Stimulated activated CD8-positive, alpha-beta memory T cell treated with anti-CD3 and anti-CD28 coated beads, Interleukin-12 subunit alpha, Interleukin-12 subunit beta, amount 100 ng/mL, for 4 hours (primary cell): ENCODE measurements around the gene PITPNC1.
"Not testable (repeated sequence)": the region's sequence is repeated elsewhere in the genome, so short reads cannot be mapped to it uniquely, and the experiment has no call there.

Experiments
- DNase-seq: peaks from one replicate; pipeline ENCODE4 v3.0.0-alpha.2; 2020; ENCODE audit warnings: low read depth

PITPNC1 gene

GRCh38 chr17:67687511-67687910 is 310.4 kb downstream of the PITPNC1 start:
- no peak for DNase-seq

GRCh38 chr17:67689534-67690177 is 312.6 kb downstream of the PITPNC1 start:
- DNase-seq = no peak

- no peak for DNase-seq
Observed at GRCh38 chr17:67693811-67694210, 316.7 kb downstream of the PITPNC1 start.

- DNase-seq = no peak
Observed at GRCh38 chr17:67696347-67696746, 319.3 kb downstream of the PITPNC1 start.

GRCh38 chr17:67696853-67697498 is 319.9 kb downstream of the PITPNC1 start:
- DNase-seq = no peak

GRCh38 chr17:67700037-67700724 is 323.1 kb downstream of the PITPNC1 start:
- no peak for DNase-seq

- no peak for DNase-seq
Observed at GRCh38 chr17:67700725-67701119, 323.6 kb downstream of the PITPNC1 start.

- not testable (repeated sequence) for DNase-seq
Observed at GRCh38 chr17:67702861-67703260, 325.8 kb downstream of the PITPNC1 start.

- DNase-seq = no peak
Observed at GRCh38 chr17:67707442-67707841, 330.4 kb downstream of the PITPNC1 start.

- no peak for DNase-seq
Observed at GRCh38 chr17:67708378-67708777, 331.3 kb downstream of the PITPNC1 start.

GRCh38 chr17:67711916-67712315 is 334.8 kb downstream of the PITPNC1 start:
- no peak for DNase-seq

GRCh38 chr17:67712375-67712774 is 335.3 kb downstream of the PITPNC1 start:
- DNase-seq = no peak

- no peak for DNase-seq
Observed at GRCh38 chr17:67713169-67713568, 336.1 kb downstream of the PITPNC1 start.

GRCh38 chr17:67716405-67716798 is 339.3 kb downstream of the PITPNC1 start:
- no peak for DNase-seq

- DNase-seq = no peak
Observed at GRCh38 chr17:67717192-67717623, 340.1 kb downstream of the PITPNC1 start.

- peak; percentile 98 for DNase-seq
Observed at GRCh38 chr17:67717624-67718324, 340.7 kb downstream of the PITPNC1 start, which contains the start of gene NOL11. Gene NOL11, plus strand, starts transcription at chr17:67717936. Its CDS starts 12 bp downstream, at chr17:67717948.

GRCh38 chr17:67718325-67718941 is 341.4 kb downstream of the PITPNC1 start:
- peak; percentile 13 for DNase-seq

GRCh38 chr17:67725373-67725791 is 348.3 kb downstream of the PITPNC1 start:
- DNase-seq = no peak

- no peak for DNase-seq
Observed at GRCh38 chr17:67725807-67726206, 348.7 kb downstream of the PITPNC1 start.

- DNase-seq = not testable (repeated sequence)
Observed at GRCh38 chr17:67727152-67728039, 350.3 kb downstream of the PITPNC1 start.

- DNase-seq = no peak
Observed at GRCh38 chr17:67729903-67730302, 352.8 kb downstream of the PITPNC1 start.
